Osteocyte (in vitro differentiated cells): Measurements from ENCODE around the gene AKAP13. TPM values are rescaled to one million over a fixed set of nuclear protein-coding genes. Genes with fewer than 3 reads are reported as not detected.

Experiments used
- DNase-seq: peaks from one replicate; pipeline ENCODE4 v3.0.0; 2021; ENCODE audit warnings: mixed read lengths; ENCODE audit not compliant: unreplicated experiment; ENCODE audit errors: extremely low spot score
- H3K27ac Mint-ChIP-seq: one replicate; pipeline ENCODE4 v1.8.0; 2021; ENCODE audit warnings: mild to moderate bottlenecking, mixed read lengths; ENCODE audit not compliant: unreplicated experiment
- H3K27me3 Mint-ChIP-seq: one replicate; pipeline ENCODE4 v1.8.0; 2021; ENCODE audit warnings: mixed read lengths; ENCODE audit not compliant: unreplicated experiment
- H3K36me3 Mint-ChIP-seq: one replicate; pipeline ENCODE4 v1.8.0; 2021; ENCODE audit warnings: mixed read lengths; ENCODE audit not compliant: unreplicated experiment
- H3K4me1 Mint-ChIP-seq: one replicate; pipeline ENCODE4 v1.8.0; 2021; ENCODE audit warnings: mixed read lengths; ENCODE audit not compliant: unreplicated experiment
- H3K4me3 Mint-ChIP-seq: one replicate; pipeline ENCODE4 v1.8.0; 2021; ENCODE audit warnings: mild to moderate bottlenecking, moderate library complexity, mixed read lengths; ENCODE audit not compliant: unreplicated experiment
- H3K9me3 Mint-ChIP-seq: one replicate; pipeline ENCODE4 v1.8.0; 2021; ENCODE audit warnings: mixed read lengths; ENCODE audit not compliant: unreplicated experiment
- total RNA-seq: library from RNA; stranded (reverse); gene quantifications from 2 replicates; pipeline ENCODE4 v1.2.1, GENCODE V29; 2021
- TF ChIP-seq, protein P1 (sequence below): fragments of 200-600 bp; sonication (generic); IDR thresholded peaks from 2 replicates; pipeline ENCODE4 v1.5.0; 2021; ENCODE audit warnings: antibody characterized with exemption, mild to moderate bottlenecking, moderate library complexity

Gene AKAP13
- total RNA-seq, 1 donor from 2014 or later = 146 TPM

DNA sequence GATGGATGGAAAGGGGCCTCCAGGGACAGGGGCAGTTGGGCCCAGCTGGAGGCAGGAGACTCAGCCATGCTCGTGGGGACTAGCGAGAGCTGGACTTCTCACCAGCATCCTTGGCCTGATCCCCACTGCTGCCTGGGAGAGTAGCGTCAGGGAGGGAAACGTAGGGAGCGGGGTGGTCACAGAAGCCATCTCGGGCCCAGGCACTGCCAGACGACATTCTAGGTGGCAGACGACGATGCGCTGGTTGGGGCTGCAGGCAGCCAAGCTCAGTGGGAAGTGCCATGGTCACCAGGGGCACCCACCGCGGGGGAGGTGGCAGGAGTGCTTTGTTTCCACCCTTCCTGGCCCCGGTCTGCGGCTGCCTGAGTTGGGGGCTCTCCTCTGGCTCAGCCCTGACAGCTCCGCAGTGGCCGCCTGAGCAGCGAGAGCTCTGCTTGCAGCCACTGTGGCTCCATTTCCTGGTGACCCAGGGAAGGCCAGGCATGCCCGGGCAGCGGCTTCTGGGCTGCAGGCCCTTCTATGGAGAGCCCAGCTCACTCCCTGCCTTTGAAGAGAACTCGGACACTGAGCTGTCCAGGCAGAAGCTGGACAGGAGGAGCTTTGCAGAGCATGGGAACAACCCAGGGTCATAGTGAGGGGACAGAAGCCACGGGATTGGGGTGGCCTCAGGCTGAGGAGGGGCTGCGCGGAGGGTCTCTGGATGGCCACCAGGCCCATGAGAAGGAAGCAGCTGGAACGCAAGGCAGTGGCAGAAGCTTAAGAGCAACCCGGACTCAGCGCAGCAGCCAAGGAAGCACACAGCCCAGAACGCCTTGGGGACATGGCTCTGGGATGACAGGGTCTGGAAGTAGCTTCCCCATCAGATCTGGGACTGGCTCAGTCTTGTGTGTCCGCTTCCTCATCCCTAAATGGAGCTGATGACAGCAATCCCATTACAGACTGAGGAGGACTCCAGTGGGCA is 383.6 kb downstream of the AKAP13 start:
- Mint-ChIP-seq H3K27me3 (no peaks in the 10 kb centered on the region), H3K9me3 (no peaks in the 10 kb centered on the region), H3K4me1 (peaks cover 17% of the 10 kb centered on the region), H3K4me3 (no peak overlapping the region), H3K27ac (no peak overlapping the region), H3K36me3 (peaks cover 2% of the 10 kb centered on the region)
- TF ChIP-seq, protein P1, sequence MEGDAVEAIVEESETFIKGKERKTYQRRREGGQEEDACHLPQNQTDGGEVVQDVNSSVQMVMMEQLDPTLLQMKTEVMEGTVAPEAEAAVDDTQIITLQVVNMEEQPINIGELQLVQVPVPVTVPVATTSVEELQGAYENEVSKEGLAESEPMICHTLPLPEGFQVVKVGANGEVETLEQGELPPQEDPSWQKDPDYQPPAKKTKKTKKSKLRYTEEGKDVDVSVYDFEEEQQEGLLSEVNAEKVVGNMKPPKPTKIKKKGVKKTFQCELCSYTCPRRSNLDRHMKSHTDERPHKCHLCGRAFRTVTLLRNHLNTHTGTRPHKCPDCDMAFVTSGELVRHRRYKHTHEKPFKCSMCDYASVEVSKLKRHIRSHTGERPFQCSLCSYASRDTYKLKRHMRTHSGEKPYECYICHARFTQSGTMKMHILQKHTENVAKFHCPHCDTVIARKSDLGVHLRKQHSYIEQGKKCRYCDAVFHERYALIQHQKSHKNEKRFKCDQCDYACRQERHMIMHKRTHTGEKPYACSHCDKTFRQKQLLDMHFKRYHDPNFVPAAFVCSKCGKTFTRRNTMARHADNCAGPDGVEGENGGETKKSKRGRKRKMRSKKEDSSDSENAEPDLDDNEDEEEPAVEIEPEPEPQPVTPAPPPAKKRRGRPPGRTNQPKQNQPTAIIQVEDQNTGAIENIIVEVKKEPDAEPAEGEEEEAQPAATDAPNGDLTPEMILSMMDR = no peak
- no peak for DNase-seq

DNA sequence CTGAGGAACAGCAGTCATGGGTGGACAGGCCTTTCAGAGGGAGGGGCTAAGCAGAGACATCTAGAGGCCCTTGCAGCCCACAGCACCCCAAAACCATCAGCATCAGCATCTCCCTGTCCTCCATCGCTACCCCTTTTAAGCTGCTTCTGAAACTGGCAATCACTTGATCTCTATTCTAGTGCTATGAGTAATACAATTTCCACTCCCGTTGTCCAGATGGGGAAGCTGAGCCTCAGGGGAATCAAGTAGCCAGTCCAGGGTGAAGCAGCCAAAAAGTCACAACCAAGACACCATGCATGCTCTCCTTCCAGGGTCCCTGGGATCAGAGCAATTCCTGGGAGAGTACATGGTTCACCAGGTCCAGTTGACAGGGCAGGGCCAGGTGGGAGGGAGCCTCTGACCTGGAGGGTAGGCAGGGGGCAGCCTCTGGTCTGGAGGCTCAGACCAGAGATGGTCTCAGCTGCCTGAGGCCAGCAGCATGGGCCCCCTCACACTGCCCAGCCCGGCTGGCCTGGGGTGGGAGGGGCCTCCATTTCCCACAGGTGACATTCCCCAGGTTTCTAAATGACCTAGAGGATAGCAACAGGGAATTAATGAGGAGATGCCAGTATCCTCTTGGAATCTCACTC is 384.4 kb downstream of the AKAP13 start:
- no peaks in the 10 kb centered on the region for H3K27me3 Mint-ChIP-seq
- H3K36me3 Mint-ChIP-seq = peaks cover 2% of the 10 kb centered on the region
- peaks cover 17% of the 10 kb centered on the region for H3K4me1 Mint-ChIP-seq
- H3K27ac Mint-ChIP-seq = no peak overlapping the region
- no peak overlapping the region for H3K4me3 Mint-ChIP-seq
- TF ChIP-seq, protein P1 = no peak
- H3K9me3 Mint-ChIP-seq = no peaks in the 10 kb centered on the region
- no peak for DNase-seq

DNA sequence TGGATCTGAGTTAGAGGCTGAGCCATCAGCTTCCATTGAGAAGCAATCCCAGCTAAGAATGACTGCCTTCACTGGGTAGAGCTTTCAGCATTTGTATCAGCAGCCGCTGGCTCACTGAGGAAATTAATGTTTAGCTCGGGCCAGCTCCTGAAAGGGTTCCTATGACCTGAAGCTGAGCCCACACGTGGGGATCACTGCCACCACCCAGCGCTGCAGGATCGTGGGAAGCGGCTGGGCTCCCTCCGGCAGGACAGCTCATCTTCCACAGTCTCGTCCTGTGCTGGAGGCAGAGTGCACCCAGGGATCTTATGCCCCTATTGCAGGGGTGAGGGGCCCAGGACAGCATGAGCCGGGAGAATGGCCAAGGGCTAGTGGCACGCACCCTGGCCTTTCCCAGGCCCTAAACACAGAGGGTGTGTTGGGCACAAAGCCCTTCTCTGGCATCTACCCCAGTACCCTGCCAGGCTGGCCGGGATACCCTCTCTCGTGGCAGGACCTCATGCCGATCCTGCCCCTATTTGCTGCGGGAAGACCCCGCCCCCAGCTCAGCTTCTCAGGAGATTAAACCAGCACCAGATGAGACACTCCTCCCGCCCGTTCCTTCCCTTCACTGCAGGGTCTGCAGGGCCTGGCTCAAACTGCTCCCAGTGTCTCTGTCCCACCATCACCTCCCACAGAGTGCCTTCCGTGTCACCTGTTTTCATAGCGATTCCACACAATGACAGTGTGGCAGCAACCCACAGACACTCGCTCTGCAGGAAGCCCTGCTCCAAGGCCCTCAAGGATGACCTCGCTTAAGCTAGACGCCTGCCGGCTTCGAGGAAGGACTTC is 385.8 kb downstream of the AKAP13 start:
- Mint-ChIP-seq H3K9me3 (no peaks in the 10 kb centered on the region), H3K27me3 (no peaks in the 10 kb centered on the region), H3K27ac (peak overlapping the region; percentile 50), H3K4me1 (peaks cover 32% of the 10 kb centered on the region), H3K4me3 (no peak overlapping the region), H3K36me3 (peaks cover 2% of the 10 kb centered on the region)
- no peak for DNase-seq
- TF ChIP-seq, protein P1 = no peak

DNA sequence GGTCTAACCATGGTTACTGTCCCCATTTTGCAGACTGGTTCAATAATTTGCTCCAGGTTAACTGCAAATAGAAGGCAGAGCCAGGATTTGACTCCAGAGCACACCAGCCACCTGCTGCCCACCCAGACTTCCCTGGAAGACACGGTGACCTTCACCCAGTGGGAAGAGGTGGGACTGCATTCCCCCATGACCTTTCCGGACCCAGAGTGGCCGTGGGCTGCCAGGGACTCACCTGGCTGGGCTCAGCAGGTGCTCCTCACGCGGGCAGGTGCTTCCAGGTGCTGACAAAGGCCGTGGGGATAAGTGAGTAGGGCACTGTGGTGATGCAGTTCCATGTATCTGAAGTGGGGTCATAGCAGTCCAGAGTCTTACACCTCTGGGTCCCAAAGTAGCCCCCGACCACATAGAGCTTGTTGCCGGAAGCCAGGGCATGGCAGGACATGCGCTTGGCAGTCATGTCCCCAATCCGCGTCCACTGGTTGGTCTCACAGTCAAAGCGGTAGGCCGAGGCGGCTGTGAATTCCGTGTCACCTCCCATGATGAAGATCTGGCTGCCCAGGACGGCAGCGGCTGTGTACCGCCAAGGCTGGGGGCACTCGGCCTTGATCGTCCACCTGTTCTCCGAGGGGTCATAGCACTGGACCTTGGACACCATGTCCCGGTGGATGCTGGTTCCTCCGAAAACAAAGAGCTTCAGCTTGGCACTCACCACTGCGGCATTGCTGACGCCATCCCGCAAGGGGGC is 387.6 kb downstream of the AKAP13 start:
- no peak for DNase-seq
- H3K4me1 Mint-ChIP-seq = peaks cover 41% of the 10 kb centered on the region
- TF ChIP-seq, protein P1 = no peak
- no peak overlapping the region for H3K27ac Mint-ChIP-seq
- H3K27me3 Mint-ChIP-seq = no peaks in the 10 kb centered on the region
- no peak overlapping the region for H3K4me3 Mint-ChIP-seq
- H3K36me3 Mint-ChIP-seq = no peaks in the 10 kb centered on the region
- H3K9me3 Mint-ChIP-seq = no peaks in the 10 kb centered on the region
